ENCODE measurements around the gene KRT9.

GRCh38 chr17:41551365-41551764 is 20.5 kb downstream of the KRT9 start:
- TF ChIP-seq KAT2A (conservative IDR thresholded peaks at IDR 0.05; ENCODE audit: control insufficient read depth, low read depth, low read length), result no peak
- no peak for TF ChIP-seq SP1 (IDR thresholded peaks at IDR 0.05; ENCODE audit: low read depth, low read length)
- no peak for TF ChIP-seq CTCF (IDR thresholded peaks at IDR 0.05 in 2 of 3, conservative IDR thresholded peaks at IDR 0.05 in 1 of 3; ENCODE audit: control insufficient read depth in 2 of 3, extremely low read depth in 1 of 3, insufficient read depth in 1 of 3, low read depth in 3 of 3, low read length in 3 of 3)
- TF ChIP-seq POLR2AphosphoS5 (IDR thresholded peaks at IDR 0.05; ENCODE audit: low read length), result no peak
- TF ChIP-seq JUND (IDR thresholded peaks at IDR 0.05; ENCODE audit: low read depth, low read length), result no peak
- no peak for TF ChIP-seq TCF7 (IDR thresholded peaks at IDR 0.05; ENCODE audit: borderline replicate concordance)
- no peak for TF ChIP-seq EZH2 (IDR thresholded peaks at IDR 0.05; ENCODE audit: borderline replicate concordance, control insufficient read depth, low read depth, low read length)
